Measurements from ENCODE around the gene CHD6.

CHD6 gene

GRCh38 chr20:41586772-41587171, 31.4 kb downstream of the CHD6 start:
- H3K27ac Mint-ChIP-seq: no peak overlapping the region
- H3K27me3 Mint-ChIP-seq (ENCODE audit: low read depth): no peaks in the 10 kb centered on the region
- H3K9me3 Mint-ChIP-seq: peaks cover 43% of the 10 kb centered on the region
- no peak for DNase-seq (ENCODE audit: low spot score)
- no peaks in the 10 kb centered on the region for H3K4me1 Mint-ChIP-seq (ENCODE audit: low read depth)
- H3K4me3 Mint-ChIP-seq: no peak overlapping the region
- H3K36me3 Mint-ChIP-seq (ENCODE audit: low read depth): peaks cover 22% of the 10 kb centered on the region

GRCh38 chr20:41580350-41580749, 37.8 kb downstream of the CHD6 start:
- peaks cover 14% of the 10 kb centered on the region for H3K9me3 Mint-ChIP-seq
- H3K27ac Mint-ChIP-seq: no peak overlapping the region
- DNase-seq (ENCODE audit: low spot score): no peak
- peaks cover 5% of the 10 kb centered on the region for H3K36me3 Mint-ChIP-seq (ENCODE audit: low read depth)
- no peak overlapping the region for H3K4me3 Mint-ChIP-seq
- peaks cover 7% of the 10 kb centered on the region for H3K4me1 Mint-ChIP-seq (ENCODE audit: low read depth)
- no peaks in the 10 kb centered on the region for H3K27me3 Mint-ChIP-seq (ENCODE audit: low read depth)

- Mint-ChIP-seq H3K27me3 (ENCODE audit: low read depth) (no peaks in the 10 kb centered on the region), H3K4me3 (no peak overlapping the region), H3K4me1 (ENCODE audit: low read depth) (peaks cover 17% of the 10 kb centered on the region), H3K27ac (no peak overlapping the region), H3K36me3 (ENCODE audit: low read depth) (no peaks in the 10 kb centered on the region), H3K9me3 (peaks cover 14% of the 10 kb centered on the region)
- DNase-seq (ENCODE audit: low spot score): no peak
Measured at GRCh38 chr20:41577129-41578009, 40.8 kb downstream of the CHD6 start.

- Mint-ChIP-seq H3K27ac (no peak overlapping the region), H3K4me1 (ENCODE audit: low read depth) (peaks cover 17% of the 10 kb centered on the region), H3K36me3 (ENCODE audit: low read depth) (no peaks in the 10 kb centered on the region), H3K9me3 (peaks cover 14% of the 10 kb centered on the region), H3K27me3 (ENCODE audit: low read depth) (no peaks in the 10 kb centered on the region), H3K4me3 (no peak overlapping the region)
- no peak for DNase-seq (ENCODE audit: low spot score)
Measured at GRCh38 chr20:41575412-41575811, 42.8 kb downstream of the CHD6 start.

GRCh38 chr20:41574802-41575389, 43.3 kb downstream of the CHD6 start:
- peaks cover 14% of the 10 kb centered on the region for H3K9me3 Mint-ChIP-seq
- DNase-seq (ENCODE audit: low spot score): no peak
- no peaks in the 10 kb centered on the region for H3K27me3 Mint-ChIP-seq (ENCODE audit: low read depth)
- no peaks in the 10 kb centered on the region for H3K36me3 Mint-ChIP-seq (ENCODE audit: low read depth)
- H3K27ac Mint-ChIP-seq: no peak overlapping the region
- H3K4me3 Mint-ChIP-seq: no peak overlapping the region
- peaks cover 17% of the 10 kb centered on the region for H3K4me1 Mint-ChIP-seq (ENCODE audit: low read depth)

- peaks cover 20% of the 10 kb centered on the region for H3K4me1 Mint-ChIP-seq (ENCODE audit: low read depth)
- H3K27me3 Mint-ChIP-seq (ENCODE audit: low read depth): no peaks in the 10 kb centered on the region
- no peak overlapping the region for H3K4me3 Mint-ChIP-seq
- no peak overlapping the region for H3K27ac Mint-ChIP-seq
- no peaks in the 10 kb centered on the region for H3K36me3 Mint-ChIP-seq (ENCODE audit: low read depth)
- DNase-seq (ENCODE audit: low spot score): no peak
- peaks cover 14% of the 10 kb centered on the region for H3K9me3 Mint-ChIP-seq
Measured at GRCh38 chr20:41573955-41574354, 44.2 kb downstream of the CHD6 start.

- Mint-ChIP-seq H3K4me3 (no peak overlapping the region), H3K36me3 (ENCODE audit: low read depth) (no peaks in the 10 kb centered on the region), H3K27ac (no peak overlapping the region), H3K27me3 (ENCODE audit: low read depth) (no peaks in the 10 kb centered on the region), H3K9me3 (peaks cover 14% of the 10 kb centered on the region), H3K4me1 (ENCODE audit: low read depth) (peaks cover 18% of the 10 kb centered on the region)
- DNase-seq (ENCODE audit: low spot score): no peak
Measured at GRCh38 chr20:41572010-41572572, 46.1 kb downstream of the CHD6 start.

- Mint-ChIP-seq H3K4me1 (ENCODE audit: low read depth) (peaks cover 14% of the 10 kb centered on the region), H3K9me3 (peaks cover 14% of the 10 kb centered on the region), H3K27me3 (ENCODE audit: low read depth) (no peaks in the 10 kb centered on the region), H3K27ac (no peak overlapping the region), H3K4me3 (no peak overlapping the region), H3K36me3 (ENCODE audit: low read depth) (no peaks in the 10 kb centered on the region)
- no peak for DNase-seq (ENCODE audit: low spot score)
Measured at GRCh38 chr20:41571006-41571405, 47.2 kb downstream of the CHD6 start.

GRCh38 chr20:41570557-41570956, 47.6 kb downstream of the CHD6 start:
- H3K27me3 Mint-ChIP-seq (ENCODE audit: low read depth): no peaks in the 10 kb centered on the region
- peaks cover 12% of the 10 kb centered on the region for H3K9me3 Mint-ChIP-seq
- no peak overlapping the region for H3K4me3 Mint-ChIP-seq
- DNase-seq (ENCODE audit: low spot score): no peak
- no peak overlapping the region for H3K27ac Mint-ChIP-seq
- no peaks in the 10 kb centered on the region for H3K36me3 Mint-ChIP-seq (ENCODE audit: low read depth)
- H3K4me1 Mint-ChIP-seq (ENCODE audit: low read depth): peaks cover 14% of the 10 kb centered on the region

- Mint-ChIP-seq H3K4me3 (no peak overlapping the region), H3K36me3 (ENCODE audit: low read depth) (no peaks in the 10 kb centered on the region), H3K27me3 (ENCODE audit: low read depth) (no peaks in the 10 kb centered on the region), H3K4me1 (ENCODE audit: low read depth) (peaks cover 6% of the 10 kb centered on the region), H3K9me3 (no peaks in the 10 kb centered on the region), H3K27ac (no peak overlapping the region)
- no peak for DNase-seq (ENCODE audit: low spot score)
Measured at GRCh38 chr20:41567615-41568014, 50.6 kb downstream of the CHD6 start.

GRCh38 chr20:41566896-41567527, 51.2 kb downstream of the CHD6 start:
- H3K27me3 Mint-ChIP-seq (ENCODE audit: low read depth): no peaks in the 10 kb centered on the region
- H3K36me3 Mint-ChIP-seq (ENCODE audit: low read depth): no peaks in the 10 kb centered on the region
- H3K4me1 Mint-ChIP-seq (ENCODE audit: low read depth): peaks cover 6% of the 10 kb centered on the region
- no peak overlapping the region for H3K27ac Mint-ChIP-seq
- no peak for DNase-seq (ENCODE audit: low spot score)
- H3K9me3 Mint-ChIP-seq: no peaks in the 10 kb centered on the region
- no peak overlapping the region for H3K4me3 Mint-ChIP-seq

- H3K9me3 Mint-ChIP-seq: no peaks in the 10 kb centered on the region
- no peaks in the 10 kb centered on the region for H3K27me3 Mint-ChIP-seq (ENCODE audit: low read depth)
- no peak for DNase-seq (ENCODE audit: low spot score)
- H3K4me1 Mint-ChIP-seq (ENCODE audit: low read depth): peaks cover 12% of the 10 kb centered on the region
- H3K4me3 Mint-ChIP-seq: no peak overlapping the region
- peaks cover 3% of the 10 kb centered on the region for H3K36me3 Mint-ChIP-seq (ENCODE audit: low read depth)
- H3K27ac Mint-ChIP-seq: no peak overlapping the region
Measured at GRCh38 chr20:41563087-41563486, 55.1 kb downstream of the CHD6 start.

- DNase-seq (ENCODE audit: low spot score): no peak
- peaks cover 9% of the 10 kb centered on the region for H3K36me3 Mint-ChIP-seq (ENCODE audit: low read depth)
- H3K4me1 Mint-ChIP-seq (ENCODE audit: low read depth): peaks cover 12% of the 10 kb centered on the region
- peaks cover 11% of the 10 kb centered on the region for H3K9me3 Mint-ChIP-seq
- no peak overlapping the region for H3K27ac Mint-ChIP-seq
- no peak overlapping the region for H3K4me3 Mint-ChIP-seq
- H3K27me3 Mint-ChIP-seq (ENCODE audit: low read depth): no peaks in the 10 kb centered on the region
Measured at GRCh38 chr20:41560970-41561369, 57.2 kb downstream of the CHD6 start.

GRCh38 chr20:41559658-41560057, 58.5 kb downstream of the CHD6 start:
- Mint-ChIP-seq H3K27ac (no peak overlapping the region), H3K36me3 (ENCODE audit: low read depth) (peaks cover 9% of the 10 kb centered on the region), H3K4me3 (no peak overlapping the region), H3K9me3 (peaks cover 11% of the 10 kb centered on the region), H3K27me3 (ENCODE audit: low read depth) (no peaks in the 10 kb centered on the region), H3K4me1 (ENCODE audit: low read depth) (peaks cover 10% of the 10 kb centered on the region)
- no peak for DNase-seq (ENCODE audit: low spot score)

All from T-helper 2 cell treated with Interferon-gamma antibody and Interleukin-4, amounts not matched to agents 5 μg/mL and 100 μg/mL, for 36 hours (primary cell).